Activated CD4-positive, alpha-beta memory T cell treated with anti-CD3 and anti-CD28 coated beads, Interleukin-2, amount 10 ng/mL, durations not matched to agents 7 days and 5 days (primary cell): Measurements from ENCODE around the gene PCSK1. TPM values are rescaled to one million over a fixed set of nuclear protein-coding genes. Genes with fewer than 3 reads are reported as not detected.

Experiments used
- CTCF ChIA-PET: fragments of 350-600 bp; sonication (Branson Sonifier 250); formaldehyde crosslinking; loops from one replicate; lab custom pipeline; 2021; ENCODE audit warnings: antibody characterized with exemption, inconsistent platforms; lab: Charles Lee
- POLR2A ChIA-PET: fragments of 350-600 bp; sonication (Branson Sonifier 250); formaldehyde crosslinking; loops from one replicate; lab custom pipeline; 2021; ENCODE audit warnings: antibody characterized with exemption; lab: Charles Lee
- DNase-seq: peaks from one replicate; pipeline ENCODE4 v3.0.0-alpha.2; 2020
- H3K27ac Mint-ChIP-seq: one replicate; pipeline ENCODE4 v1.8.0; 2021; ENCODE audit warnings: mild to moderate bottlenecking, mixed read lengths
- H3K27me3 Mint-ChIP-seq: one replicate; pipeline ENCODE4 v1.8.0; 2021; ENCODE audit warnings: mixed read lengths
- H3K36me3 Mint-ChIP-seq: one replicate; pipeline ENCODE4 v1.8.0; 2021; ENCODE audit warnings: low read depth, mixed read lengths
- H3K4me1 Mint-ChIP-seq: one replicate; pipeline ENCODE4 v1.8.0; 2021; ENCODE audit warnings: mixed read lengths
- H3K4me3 Mint-ChIP-seq: one replicate; pipeline ENCODE4 v1.8.0; 2021; ENCODE audit warnings: mild to moderate bottlenecking, mixed read lengths
- H3K9me3 Mint-ChIP-seq: one replicate; pipeline ENCODE4 v1.8.0; 2021; ENCODE audit warnings: mixed read lengths
- total RNA-seq, 2 experiments: library from RNA; stranded (reverse); gene quantifications; one replicate each; pipeline ENCODE4 v1.2.3, GENCODE V29; 2021

The PCSK1 gene
- total RNA-seq, 2 experiments from 2014 or later: not detected

- POLR2A ChIA-PET: interaction anchor here (1.3 kb wide), 1 partner anchor 254 kb away, joined by 3 read pairs; no protein-coding TSS in a partner anchor
- no peak for DNase-seq
- H3K27ac Mint-ChIP-seq: no peak overlapping the region
- H3K9me3 Mint-ChIP-seq: no peaks in the 10 kb centered on the region
- H3K27me3 Mint-ChIP-seq: peaks cover 41% of the 10 kb centered on the region
- peaks cover 21% of the 10 kb centered on the region for H3K4me1 Mint-ChIP-seq
- CTCF ChIA-PET: interaction anchor here (0.6 to 2.5 kb wide), 19 partner anchors 8 to 563 kb away, joined by 3 to 90 read pairs (median 3); no protein-coding TSS in a partner anchor
- no peaks in the 10 kb centered on the region for H3K36me3 Mint-ChIP-seq
- no peak overlapping the region for H3K4me3 Mint-ChIP-seq
Measured at GRCh38 chr5:96344678-96345577, 88.1 kb downstream of the PCSK1 start.

- Mint-ChIP-seq H3K27me3 (peaks cover 41% of the 10 kb centered on the region), H3K4me1 (peaks cover 23% of the 10 kb centered on the region), H3K4me3 (no peak overlapping the region), H3K27ac (no peak overlapping the region), H3K9me3 (no peaks in the 10 kb centered on the region), H3K36me3 (no peaks in the 10 kb centered on the region)
- POLR2A ChIA-PET: no interaction called here
- no peak for DNase-seq
- CTCF ChIA-PET: interaction anchor here (1.0 to 1.9 kb wide), 5 partner anchors 259 to 562 kb away, joined by 3 to 9 read pairs (median 5); no protein-coding TSS in a partner anchor
Measured at GRCh38 chr5:96343094-96343493, 90.0 kb downstream of the PCSK1 start.

GRCh38 chr5:96342581-96342980, 90.5 kb downstream of the PCSK1 start:
- DNase-seq: no peak
- no peak overlapping the region for H3K27ac Mint-ChIP-seq
- peaks cover 41% of the 10 kb centered on the region for H3K27me3 Mint-ChIP-seq
- no peak overlapping the region for H3K4me3 Mint-ChIP-seq
- H3K9me3 Mint-ChIP-seq: no peaks in the 10 kb centered on the region
- H3K36me3 Mint-ChIP-seq: no peaks in the 10 kb centered on the region
- ChIA-PET CTCF (interaction anchor here (1.0 to 1.9 kb wide), 5 partner anchors 260 to 562 kb away, joined by 3 to 9 read pairs (median 5); no protein-coding TSS in a partner anchor), POLR2A (no interaction called here)
- H3K4me1 Mint-ChIP-seq: peaks cover 24% of the 10 kb centered on the region

Other genes with a start within 250 kb of the PCSK1 start
- 100 to 1,000 TPM; 170 to 179 TPM for gene CAST, start 229.1 kb upstream of the PCSK1 start, total RNA-seq